ENCODE measurements around the gene ANP32D.
"Not testable (repeated sequence)": the region's sequence is repeated elsewhere in the genome, so short reads cannot be mapped to it uniquely, and the experiment has no call there.

- TF ChIP-seq, protein P1, sequence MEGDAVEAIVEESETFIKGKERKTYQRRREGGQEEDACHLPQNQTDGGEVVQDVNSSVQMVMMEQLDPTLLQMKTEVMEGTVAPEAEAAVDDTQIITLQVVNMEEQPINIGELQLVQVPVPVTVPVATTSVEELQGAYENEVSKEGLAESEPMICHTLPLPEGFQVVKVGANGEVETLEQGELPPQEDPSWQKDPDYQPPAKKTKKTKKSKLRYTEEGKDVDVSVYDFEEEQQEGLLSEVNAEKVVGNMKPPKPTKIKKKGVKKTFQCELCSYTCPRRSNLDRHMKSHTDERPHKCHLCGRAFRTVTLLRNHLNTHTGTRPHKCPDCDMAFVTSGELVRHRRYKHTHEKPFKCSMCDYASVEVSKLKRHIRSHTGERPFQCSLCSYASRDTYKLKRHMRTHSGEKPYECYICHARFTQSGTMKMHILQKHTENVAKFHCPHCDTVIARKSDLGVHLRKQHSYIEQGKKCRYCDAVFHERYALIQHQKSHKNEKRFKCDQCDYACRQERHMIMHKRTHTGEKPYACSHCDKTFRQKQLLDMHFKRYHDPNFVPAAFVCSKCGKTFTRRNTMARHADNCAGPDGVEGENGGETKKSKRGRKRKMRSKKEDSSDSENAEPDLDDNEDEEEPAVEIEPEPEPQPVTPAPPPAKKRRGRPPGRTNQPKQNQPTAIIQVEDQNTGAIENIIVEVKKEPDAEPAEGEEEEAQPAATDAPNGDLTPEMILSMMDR (conservative IDR thresholded peaks at IDR 0.05; ENCODE audit: low read length): not testable (repeated sequence)
- not testable (repeated sequence) for TF ChIP-seq EZH2phosphoT487 (IDR thresholded peaks at IDR 0.05; ENCODE audit: borderline replicate concordance, low read depth, low read length)
Observed at GRCh38 chr12:48500281-48500680, 27.9 kb downstream of the ANP32D start.
